Hematopoietic multipotent progenitor cell (in vitro differentiated cells): ENCODE measurements around the gene PTPRM. TPM values are rescaled to one million over a fixed set of nuclear protein-coding genes. Genes with fewer than 3 reads are reported as not detected.

ENCODE experiments used
- DNase-seq, 3 donors: peaks; one replicate each; pipeline ENCODE4 v3.0.0-alpha.2; 2011 to 2015; ENCODE audit warnings: low read depth in 2 of 3, low spot score in 2 of 3
- total RNA-seq: library from RNA; depleted of rRNA; stranded (reverse); fragments of >200 nt; gene quantifications from one replicate; pipeline ENCODE4 v1.2.3, GENCODE V29; 2012

The PTPRM gene
- total RNA-seq, 1 donor: 18.0 TPM

GRCh38 chr18:7598167-7599047, 31.3 kb downstream of the PTPRM start:
- no peak for DNase-seq

- DNase-seq: no peak
These were observed 32.9 kb downstream of the PTPRM start for GRCh38 chr18:7600036-7600435.

GRCh38 chr18:7600528-7601245, 33.6 kb downstream of the PTPRM start:
- DNase-seq: no peak

GRCh38 chr18:7601246-7601615, 34.1 kb downstream of the PTPRM start:
- peak in 2 of 3 donors; percentile 18 to 38 for DNase-seq

DNA sequence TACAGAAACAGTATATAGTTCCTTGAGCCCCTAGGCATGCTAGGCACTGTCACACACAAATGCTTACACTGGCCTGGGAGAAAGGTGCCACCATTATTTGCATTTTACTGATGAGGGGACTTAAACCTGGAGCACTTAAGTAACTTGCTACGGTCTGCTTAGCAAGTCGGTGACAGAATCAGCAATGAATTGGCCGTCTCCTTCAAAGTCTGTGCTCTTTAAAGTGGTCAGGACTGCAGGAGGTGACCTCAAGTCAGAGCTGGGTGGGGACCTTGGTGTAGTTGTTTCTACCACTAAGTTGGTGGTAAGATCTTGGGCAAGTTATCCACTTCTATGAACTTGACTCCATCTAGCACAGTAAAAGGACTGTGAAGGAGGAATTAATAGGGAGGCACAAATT, 34.8 kb downstream of the PTPRM start:
- DNase-seq: no peak

DNA sequence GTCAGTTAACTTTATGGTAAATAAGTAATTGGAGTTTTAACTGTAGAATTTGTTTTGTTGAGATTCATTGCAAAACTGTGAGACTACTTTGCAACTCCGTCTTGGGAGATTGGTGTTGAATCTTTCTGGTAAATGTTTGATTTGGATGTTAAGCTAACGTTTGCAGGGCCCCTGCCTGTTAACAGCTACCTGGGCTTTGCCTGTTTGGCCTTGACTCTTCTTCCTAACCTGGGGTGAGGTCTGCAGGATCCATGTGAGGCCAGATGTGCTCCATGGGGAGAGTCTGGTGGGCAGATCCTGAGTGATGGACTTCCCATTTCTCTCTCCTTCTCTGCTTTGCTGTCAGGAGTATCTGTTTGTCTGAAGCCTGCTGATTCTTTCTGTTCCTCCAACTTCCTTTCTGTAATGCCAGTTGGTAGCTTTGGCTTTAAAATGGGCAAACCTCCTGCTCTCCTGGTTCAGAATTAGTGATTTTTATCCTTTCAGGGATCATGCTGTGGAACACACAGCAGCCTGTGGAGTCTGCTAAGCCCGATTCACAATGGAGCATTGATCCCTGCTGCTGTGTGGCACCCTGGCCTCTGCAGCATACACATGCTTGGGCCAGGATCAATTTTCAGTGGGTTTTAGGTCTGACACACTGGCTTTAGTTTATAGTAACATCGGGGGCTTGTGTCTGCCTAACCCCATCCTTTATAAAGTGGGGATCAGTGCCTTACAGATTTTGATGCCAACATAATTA, 36.3 kb downstream of the PTPRM start:
- DNase-seq: no peak

DNA sequence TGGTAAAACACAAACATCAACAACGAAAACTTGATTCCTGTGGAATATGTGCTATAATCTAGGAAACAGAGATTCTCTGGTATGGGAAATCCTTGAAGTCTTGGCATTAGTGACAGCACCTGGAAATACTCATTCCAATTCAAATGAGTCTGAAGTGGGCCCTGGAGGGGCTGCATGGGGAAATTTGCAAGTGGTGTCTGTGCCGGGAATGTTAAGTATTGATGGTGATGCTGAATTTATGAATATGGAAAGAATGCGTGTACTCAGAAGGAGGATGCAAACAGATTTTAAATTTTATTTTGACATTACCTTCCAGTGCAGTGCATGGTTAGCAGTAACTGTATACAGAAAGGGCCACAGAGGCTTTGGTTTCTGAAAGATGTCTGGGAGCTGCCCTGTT, 37.2 kb downstream of the PTPRM start:
- no peak for DNase-seq

DNA sequence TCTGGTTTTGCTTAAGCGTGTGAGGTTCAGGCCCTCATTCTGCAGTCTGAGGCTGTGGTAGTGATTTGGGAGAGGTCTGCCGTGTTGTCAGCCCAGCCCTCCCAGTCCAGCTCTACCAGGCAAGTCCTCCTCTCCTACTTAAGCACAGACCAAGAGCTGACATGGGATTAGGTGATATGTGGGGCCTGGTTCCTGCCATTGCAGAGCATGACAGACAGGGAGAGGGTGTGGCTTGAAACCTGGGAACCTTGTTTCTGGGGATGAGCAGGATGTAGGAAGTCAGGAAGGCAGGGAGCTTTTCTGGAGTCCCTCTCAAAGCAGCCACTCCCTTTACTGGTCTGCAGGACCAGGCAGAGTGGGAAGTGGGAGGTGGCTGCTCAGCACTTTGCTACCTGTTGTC, 38.6 kb downstream of the PTPRM start:
- DNase-seq: no peak

DNA sequence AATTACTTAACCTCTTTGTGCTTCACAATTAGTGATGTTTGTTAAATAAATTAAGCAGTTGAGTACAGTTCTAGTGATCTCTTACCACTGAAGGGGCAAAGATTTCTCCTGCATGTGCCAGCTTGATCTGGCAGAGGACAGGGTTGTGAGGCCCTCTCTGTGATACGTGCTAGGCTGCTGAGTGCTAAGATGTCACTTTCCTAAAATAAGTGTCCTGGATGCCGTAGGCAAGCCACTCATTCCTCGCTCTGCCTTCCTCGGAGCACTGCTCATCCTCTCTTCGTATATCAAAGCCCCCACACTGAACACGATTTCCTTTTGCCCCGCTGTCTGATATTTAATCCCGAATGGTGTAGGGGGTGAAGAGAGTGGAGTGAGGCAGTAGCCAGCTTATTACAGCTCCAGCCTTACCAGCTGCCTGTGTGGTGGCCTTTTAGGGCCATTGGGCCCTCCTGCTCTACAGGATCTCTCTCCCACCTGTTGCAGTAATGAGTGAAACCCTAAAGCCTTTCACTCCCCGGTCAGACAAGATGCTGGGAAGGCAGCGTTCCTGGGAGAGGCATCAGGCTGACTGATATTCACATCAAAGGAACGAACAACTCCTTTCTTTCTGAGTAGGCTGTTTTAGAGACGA, 40.5 kb downstream of the PTPRM start:
- no peak for DNase-seq

DNA sequence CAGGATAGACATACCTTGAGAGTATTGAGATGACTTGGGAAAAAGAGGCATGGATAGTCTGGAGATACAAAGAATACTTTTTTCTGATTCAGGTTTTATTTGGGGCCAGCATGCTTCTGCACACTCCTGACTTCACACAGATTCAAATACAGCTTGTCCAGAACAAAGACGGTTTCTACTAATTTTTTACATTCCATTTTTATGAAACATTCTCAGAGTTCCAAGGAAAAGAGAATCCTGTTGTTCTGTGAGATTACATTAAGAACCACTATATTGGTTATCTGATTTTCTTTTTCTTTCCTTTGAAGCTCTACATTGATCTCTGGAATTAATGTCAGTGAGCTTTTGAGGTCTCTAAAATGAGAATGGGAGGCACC, 41.0 kb downstream of the PTPRM start:
- no peak for DNase-seq

GRCh38 chr18:7608781-7609201, 41.7 kb downstream of the PTPRM start:
- no peak for DNase-seq

- no peak for DNase-seq
These were observed 42.5 kb downstream of the PTPRM start for GRCh38 chr18:7609617-7610016.

DNA sequence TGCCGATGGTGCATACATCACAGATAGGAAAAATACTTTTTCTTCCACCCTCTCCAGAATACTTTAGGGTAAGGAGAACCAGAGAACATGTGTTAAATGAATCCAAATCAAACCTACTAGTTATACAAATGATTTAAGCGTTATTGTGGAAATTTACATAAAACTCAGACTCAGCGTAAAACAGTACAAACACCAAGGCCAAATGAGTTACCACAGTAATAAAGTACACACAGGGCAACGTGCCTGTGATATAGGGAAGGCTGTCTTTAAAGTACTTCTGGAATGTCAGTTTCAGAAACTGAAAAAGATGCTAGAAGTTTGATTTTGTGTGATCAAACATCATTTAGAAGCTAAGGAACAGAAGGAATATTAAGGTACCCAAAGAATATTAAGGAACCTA, 46.9 kb downstream of the PTPRM start:
- no peak for DNase-seq

DNA sequence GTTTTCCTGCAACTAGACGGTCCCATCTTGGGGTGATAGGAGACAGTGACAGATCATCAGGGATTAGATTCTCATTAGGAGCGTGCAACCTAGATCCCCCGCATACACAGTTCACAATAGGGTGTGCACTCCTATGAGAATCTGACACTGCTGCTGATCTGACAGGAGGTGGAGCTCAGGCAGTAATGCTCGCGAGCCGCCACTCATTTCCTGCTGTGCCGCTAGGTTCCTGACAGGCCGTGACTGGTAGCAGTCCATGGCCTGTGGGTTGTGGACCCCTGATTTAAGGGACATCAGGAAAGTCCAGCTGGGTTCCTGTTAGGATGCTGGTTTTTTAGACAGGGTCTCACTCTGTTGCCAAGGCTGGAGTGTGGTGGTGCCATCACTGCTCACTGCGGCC, 48.7 kb downstream of the PTPRM start:
- DNase-seq: no peak

GRCh38 chr18:7616661-7617060, 49.5 kb downstream of the PTPRM start:
- no peak for DNase-seq

- no peak for DNase-seq
These were observed 50.8 kb downstream of the PTPRM start for GRCh38 chr18:7617738-7618422.

DNA sequence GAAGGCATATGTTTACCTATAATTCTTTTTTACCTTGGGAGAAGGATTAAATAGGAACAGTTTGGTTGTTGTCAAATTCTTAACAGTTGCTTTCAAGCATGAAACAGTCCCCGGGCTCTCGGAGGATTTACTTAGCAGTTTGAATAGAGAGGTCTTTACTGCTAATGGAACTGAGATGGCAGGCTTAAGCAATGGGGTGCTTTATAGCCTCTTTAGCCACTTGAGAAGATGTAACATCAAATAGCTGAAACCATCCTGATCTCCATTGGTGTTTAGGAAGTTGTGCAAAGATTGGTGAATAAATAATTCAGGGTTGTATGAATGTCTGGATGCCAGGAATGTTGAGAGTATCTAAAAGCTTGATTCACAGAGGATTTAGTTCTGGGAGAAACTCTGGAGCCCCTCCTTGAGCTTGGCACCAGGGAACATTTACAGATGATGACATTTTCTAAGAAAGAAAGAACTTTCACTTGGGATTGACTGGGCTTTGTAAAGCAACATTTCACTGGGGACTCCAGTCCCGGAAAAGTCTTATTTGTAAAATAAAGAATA, 51.9 kb downstream of the PTPRM start:
- DNase-seq: no peak

- no peak for DNase-seq
These were observed 52.6 kb downstream of the PTPRM start for GRCh38 chr18:7619676-7620075.

DNA sequence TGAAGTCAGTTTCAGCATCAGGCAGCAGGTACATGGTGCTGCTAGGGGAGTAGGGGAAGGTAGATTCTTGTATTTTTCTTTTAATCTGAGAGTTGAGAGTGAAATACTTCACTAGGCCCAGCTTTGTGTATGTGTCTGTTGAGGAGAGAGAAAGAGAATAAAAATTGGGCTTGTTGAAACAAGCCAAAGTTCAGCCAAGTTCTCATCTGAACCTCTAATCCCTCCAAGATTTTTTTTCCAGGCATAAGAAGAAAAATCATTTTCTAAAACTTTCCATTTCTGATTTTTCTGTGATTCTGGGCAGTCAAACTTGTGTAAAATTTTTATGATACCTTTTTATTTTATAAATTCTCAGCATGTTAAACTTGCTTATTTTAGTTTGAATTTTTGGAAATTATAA, 55.6 kb downstream of the PTPRM start:
- DNase-seq: no peak

DNA sequence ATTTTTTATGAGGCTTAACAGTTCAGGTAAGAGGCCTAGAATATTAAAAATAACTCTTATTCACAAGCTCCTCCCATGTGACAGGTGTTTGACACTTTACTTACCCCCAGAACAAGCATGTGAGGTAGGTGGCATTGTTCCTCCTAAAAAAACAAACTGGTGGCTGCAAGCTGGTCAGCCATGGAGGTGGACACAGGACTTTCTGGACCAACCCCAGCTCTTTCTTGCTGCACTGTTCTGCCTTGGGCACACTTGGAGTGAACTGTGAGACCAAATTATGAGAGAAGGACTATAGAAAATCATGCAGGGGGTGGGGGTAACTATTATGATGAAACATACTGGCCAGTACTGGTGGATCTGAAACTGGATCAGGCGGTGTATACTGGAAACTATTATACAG, 56.6 kb downstream of the PTPRM start:
- no peak for DNase-seq
